ENCODE results near the gene ADAMTS7.
"Not testable (repeated sequence)": the region's sequence is repeated elsewhere in the genome, so short reads cannot be mapped to it uniquely, and the experiment has no call there.

Gene ADAMTS7

DNA sequence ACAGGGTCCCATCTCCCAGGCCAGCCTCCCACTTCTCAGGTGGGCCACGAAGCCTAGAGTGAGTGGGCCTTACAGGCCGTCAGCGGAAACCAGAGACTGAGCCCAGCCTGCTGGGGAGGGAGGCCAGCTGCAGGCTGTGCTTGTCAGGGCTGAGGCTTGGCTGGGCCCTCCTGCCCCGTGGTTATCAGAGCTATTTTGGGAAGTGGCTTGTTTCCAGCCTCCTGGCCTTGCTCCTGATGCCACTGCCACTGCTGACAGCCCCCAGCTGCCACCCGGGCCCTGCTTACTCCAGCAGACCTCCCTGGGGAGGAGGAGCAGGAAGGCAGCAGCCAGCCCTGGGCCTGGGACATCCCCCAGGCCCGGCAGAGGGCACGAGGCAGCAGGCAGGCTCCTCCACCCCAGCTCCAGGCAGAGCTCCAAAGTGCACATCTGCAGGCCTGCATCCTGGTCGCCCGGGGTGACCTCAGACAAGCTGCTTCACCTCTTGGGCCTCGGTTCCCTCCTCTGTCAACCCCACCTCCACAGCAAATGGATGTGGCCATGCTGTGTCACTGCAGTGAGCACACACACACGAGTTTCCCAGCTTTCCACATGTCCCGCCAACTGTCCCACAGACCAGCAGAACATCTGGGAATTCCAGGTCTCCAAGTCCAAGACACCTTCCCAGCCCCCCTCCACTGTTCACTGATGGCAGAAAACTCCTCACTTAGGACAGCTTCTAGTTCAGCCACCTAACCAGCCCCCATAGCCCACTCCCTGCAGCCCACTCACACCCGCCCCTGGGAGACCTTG lies 51.0 kb downstream of the ADAMTS7 start:
- WGBS, 2 experiments, result 90 to 93% methylated on average over 8 of the region's 13 CpGs
- not testable (repeated sequence) for H3K36me3 ChIP-seq (ENCODE audit: control insufficient read depth, insufficient read depth, low read length); H3K4me1 ChIP-seq (ENCODE audit: control insufficient read depth, insufficient read depth, low read length)

DNA sequence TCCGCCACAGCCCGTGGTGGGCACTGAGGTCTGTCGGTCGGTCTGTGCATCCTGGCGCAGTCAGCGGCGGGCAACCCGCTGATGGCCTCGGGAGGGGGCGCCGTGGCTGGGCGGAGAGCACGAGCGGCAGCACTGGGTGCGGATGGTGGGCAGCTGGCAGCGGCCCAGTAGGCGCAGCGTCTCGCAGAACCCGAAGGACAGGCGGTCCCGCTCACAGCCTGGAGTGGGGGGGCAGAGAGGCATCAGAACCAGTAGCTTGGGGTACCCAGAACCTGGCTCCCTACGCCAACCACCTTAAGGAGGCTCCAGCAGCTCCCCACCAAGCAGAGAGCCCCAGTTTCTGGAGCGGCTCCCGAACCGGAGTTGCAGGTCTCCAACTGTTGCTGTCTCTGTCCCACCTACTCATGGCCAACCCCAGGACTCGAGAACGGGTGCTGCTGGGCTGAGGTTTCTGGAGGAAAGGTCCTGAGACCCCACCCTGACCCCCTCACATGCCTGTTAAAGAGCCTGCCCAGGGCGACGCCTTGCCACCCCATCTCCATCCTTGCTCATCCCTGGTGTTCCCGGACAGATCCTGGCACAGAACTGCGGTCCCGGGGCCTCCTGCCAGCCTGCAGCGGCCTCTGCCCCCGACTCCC lies 51.8 kb downstream of the ADAMTS7 start:
- not testable (repeated sequence) for H3K27ac ChIP-seq (ENCODE audit: insufficient read depth, low read depth, low read length, poor library complexity, severe bottlenecking); H3K36me3 ChIP-seq (ENCODE audit: control insufficient read depth, insufficient read depth, low read length); H3K9me3 ChIP-seq (ENCODE audit: control insufficient read depth, low read length); H3K27me3 ChIP-seq (ENCODE audit: control insufficient read depth, insufficient read depth, low read length, poor library complexity, severe bottlenecking); H3K4me1 ChIP-seq (ENCODE audit: control insufficient read depth, insufficient read depth, low read length); H3K4me3 ChIP-seq (ENCODE audit: insufficient read depth, low read depth, low read length)
- 91 to 92% methylated on average over 35 of the region's 35 CpGs for WGBS, 2 experiments

More for the DNA sequence above, 51.0 kb downstream of the ADAMTS7 start:
- H3K9me3 ChIP-seq (ENCODE audit: control insufficient read depth, low read length); H3K4me3 ChIP-seq (ENCODE audit: insufficient read depth, low read depth, low read length); H3K27me3 ChIP-seq (ENCODE audit: control insufficient read depth, insufficient read depth, low read length, poor library complexity, severe bottlenecking); H3K27ac ChIP-seq (ENCODE audit: insufficient read depth, low read depth, low read length, poor library complexity, severe bottlenecking): not testable (repeated sequence)

DNA sequence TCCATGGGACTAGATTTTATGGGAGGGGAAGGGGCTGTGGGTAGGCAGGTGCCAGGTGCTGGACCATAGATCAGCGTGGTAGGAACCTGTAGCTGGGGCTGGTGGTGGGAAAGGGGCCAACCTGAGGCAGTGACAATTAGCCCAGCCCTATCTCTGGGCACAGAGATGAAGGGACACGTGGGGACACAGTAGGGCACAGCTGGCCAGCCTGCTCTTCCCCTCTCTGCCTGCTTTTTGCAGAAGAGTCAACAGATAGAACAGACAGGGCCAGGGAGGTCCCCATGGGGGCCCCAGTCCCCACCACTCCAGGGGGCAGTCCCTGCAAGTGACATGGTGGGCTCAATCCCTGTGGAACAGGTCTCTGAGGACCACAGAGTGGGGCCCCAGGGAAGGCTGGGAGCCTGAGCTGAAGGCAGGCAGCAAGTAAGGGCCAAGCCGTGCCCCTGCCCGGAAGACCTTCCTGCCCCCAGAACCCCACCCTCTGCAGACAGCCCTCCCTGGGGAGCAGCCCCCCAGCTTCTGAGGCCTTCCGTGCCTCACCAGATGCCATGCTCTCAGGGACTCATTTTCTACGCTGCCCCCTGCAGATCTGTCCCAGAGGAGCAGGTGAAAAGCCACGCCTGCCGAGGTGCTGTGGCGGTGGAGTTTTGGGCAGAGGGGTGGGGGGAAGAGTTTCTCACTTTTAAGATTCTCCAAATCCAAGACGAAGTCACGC lies 52.6 kb downstream of the ADAMTS7 start:
- not testable (repeated sequence) for H3K27ac ChIP-seq (ENCODE audit: insufficient read depth, low read depth, low read length, poor library complexity, severe bottlenecking); H3K9me3 ChIP-seq (ENCODE audit: control insufficient read depth, low read length)
- 85 to 92% methylated on average over 9 of the region's 11 CpGs for WGBS, 2 experiments

DNA sequence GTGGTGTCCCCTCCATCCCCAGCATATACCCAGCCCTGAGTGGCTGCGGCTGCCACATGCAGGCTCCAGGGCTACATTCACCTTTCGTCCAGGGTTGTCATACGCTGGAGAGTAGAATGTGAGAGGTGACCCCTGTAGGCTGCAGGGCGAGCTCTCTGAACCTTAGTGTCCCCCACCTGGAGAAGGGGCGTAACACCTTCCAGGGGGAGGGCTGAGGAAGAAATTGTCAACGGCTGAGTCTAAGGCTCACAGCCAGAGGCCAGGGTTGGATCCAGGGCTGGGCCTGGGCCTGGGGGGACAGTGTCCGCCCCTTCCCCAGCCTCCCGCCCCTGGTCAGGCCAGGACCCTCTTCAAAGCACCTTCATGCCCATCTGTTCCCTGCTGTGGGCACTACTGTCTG lies 53.2 kb downstream of the ADAMTS7 start:
- H3K4me3 ChIP-seq (ENCODE audit: insufficient read depth, low read depth, low read length); H3K4me1 ChIP-seq (ENCODE audit: control insufficient read depth, insufficient read depth, low read length); H3K9me3 ChIP-seq (ENCODE audit: control insufficient read depth, low read length); H3K27me3 ChIP-seq (ENCODE audit: control insufficient read depth, insufficient read depth, low read length, poor library complexity, severe bottlenecking); H3K36me3 ChIP-seq (ENCODE audit: control insufficient read depth, insufficient read depth, low read length); H3K27ac ChIP-seq (ENCODE audit: insufficient read depth, low read depth, low read length, poor library complexity, severe bottlenecking): not testable (repeated sequence)
- WGBS, 2 experiments, result 91 to 94% methylated on average over 8 of the region's 8 CpGs

More for the DNA sequence above, 52.6 kb downstream of the ADAMTS7 start:
- not testable (repeated sequence) for H3K27me3 ChIP-seq (ENCODE audit: control insufficient read depth, insufficient read depth, low read length, poor library complexity, severe bottlenecking); H3K36me3 ChIP-seq (ENCODE audit: control insufficient read depth, insufficient read depth, low read length); H3K4me3 ChIP-seq (ENCODE audit: insufficient read depth, low read depth, low read length); H3K4me1 ChIP-seq (ENCODE audit: control insufficient read depth, insufficient read depth, low read length)

DNA sequence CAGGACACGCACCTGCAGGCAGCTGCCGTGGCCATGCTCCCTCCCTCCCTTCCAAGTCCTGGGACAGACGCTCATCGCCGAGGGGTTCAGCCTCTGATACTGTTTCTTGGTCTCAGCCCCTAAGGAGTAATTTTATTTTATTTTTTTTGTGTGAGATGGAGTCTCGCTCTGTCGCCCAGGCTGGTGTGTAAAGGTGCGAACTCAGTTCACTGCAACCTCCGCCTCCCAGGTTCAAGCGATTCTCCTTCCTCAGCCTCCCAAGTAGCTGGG lies 53.7 kb downstream of the ADAMTS7 start:
- Histone ChIP-seq H3K9me3 (ENCODE audit: control insufficient read depth, low read length) (no peaks in the 10 kb centered on the region), H3K27me3 (ENCODE audit: control insufficient read depth, insufficient read depth, low read length, poor library complexity, severe bottlenecking) (no peaks in the 10 kb centered on the region), H3K4me3 (ENCODE audit: insufficient read depth, low read depth, low read length) (no peak overlapping the region), H3K36me3 (ENCODE audit: control insufficient read depth, insufficient read depth, low read length) (no peaks in the 10 kb centered on the region), H3K27ac (ENCODE audit: insufficient read depth, low read depth, low read length, poor library complexity, severe bottlenecking) (no peak overlapping the region), H3K4me1 (ENCODE audit: control insufficient read depth, insufficient read depth, low read length) (no peaks in the 10 kb centered on the region)
- 94 to 99% methylated on average over 9 to 10 of the region's 10 CpGs for WGBS, 2 experiments

DNA sequence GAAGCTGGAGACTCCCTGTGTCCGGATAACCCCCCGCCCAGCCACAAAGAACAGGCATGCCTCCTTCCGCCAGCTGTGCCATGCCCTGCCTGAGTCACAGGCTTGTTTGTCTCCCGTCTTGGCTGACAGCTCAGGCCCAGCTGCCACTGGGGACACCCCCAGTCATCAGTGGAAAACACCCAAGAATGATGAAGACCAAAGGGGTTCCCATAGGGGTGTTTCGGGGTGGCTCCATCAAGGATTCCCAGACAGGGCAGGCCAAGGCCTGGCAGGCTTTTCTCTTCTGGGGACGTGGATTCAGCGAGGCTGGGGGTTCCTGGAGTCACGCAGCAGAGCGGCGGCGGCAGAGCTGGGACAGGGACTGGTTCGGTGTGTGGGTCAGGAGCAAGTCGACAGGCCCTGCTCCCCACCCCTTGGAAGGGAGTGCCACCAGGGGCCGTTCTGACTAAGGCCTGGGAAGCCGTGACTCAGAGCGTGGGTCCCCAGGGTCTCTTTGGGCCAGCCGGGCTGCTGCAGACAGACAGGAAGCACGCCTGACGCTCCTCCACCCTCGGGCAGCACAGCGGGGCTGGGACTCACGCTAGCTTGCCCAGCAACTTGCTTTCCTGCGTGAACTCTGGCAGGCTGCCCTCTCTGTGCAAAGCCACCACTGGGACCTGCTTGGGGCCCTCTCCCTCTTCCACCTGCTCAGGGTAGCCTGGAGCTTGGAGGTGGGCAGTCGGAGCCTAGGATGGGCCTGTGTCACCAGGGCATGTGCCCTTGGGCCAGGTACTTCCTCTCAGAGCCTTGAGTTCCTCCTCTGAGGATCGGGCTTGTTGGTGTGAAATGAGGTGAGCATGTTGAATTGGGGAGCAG lies 54.3 kb downstream of the ADAMTS7 start:
- not testable (repeated sequence) for H3K27ac ChIP-seq (ENCODE audit: insufficient read depth, low read depth, low read length, poor library complexity, severe bottlenecking); H3K4me1 ChIP-seq (ENCODE audit: control insufficient read depth, insufficient read depth, low read length)
- 88 to 89% methylated on average over 23 to 24 of the region's 25 CpGs for WGBS, 2 experiments

DNA sequence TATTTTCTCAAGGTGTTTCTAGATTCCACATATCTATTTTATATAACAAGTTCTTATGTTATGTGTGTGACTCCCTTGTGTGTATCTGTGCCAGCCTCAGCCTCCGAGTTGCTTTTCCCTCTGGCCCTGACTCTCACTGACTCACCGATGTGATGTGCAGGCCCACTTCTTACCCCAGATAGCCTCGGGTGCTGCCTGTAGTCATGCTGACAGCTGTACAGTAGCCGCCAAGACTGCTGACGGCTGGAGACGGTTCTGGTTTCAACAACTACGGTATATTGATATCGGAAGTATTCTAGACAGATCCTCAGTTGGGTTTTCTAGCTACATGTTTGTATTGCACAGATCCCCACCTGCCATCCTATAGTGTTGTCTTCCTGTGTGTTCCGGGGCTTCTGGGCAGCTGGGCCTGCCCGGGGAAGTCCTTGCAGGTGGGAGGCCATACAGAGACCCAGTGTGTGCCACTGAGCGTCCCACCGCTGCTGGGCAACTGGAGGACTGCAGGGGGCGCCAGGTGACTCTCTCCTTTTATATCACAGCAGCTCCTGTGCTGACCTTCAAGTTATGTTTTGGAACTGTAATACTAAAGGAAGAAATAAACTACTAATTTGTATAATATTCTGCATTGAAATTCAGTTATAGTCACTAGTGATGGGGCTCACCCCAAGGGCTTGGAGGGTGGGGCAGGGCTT lies 55.2 kb downstream of the ADAMTS7 start:
- 68 to 70% methylated on average over 12 to 13 of the region's 13 CpGs for WGBS, 2 experiments
- H3K27me3 ChIP-seq (ENCODE audit: control insufficient read depth, insufficient read depth, low read length, poor library complexity, severe bottlenecking); H3K4me1 ChIP-seq (ENCODE audit: control insufficient read depth, insufficient read depth, low read length); H3K4me3 ChIP-seq (ENCODE audit: insufficient read depth, low read depth, low read length); H3K9me3 ChIP-seq (ENCODE audit: control insufficient read depth, low read length); H3K36me3 ChIP-seq (ENCODE audit: control insufficient read depth, insufficient read depth, low read length); H3K27ac ChIP-seq (ENCODE audit: insufficient read depth, low read depth, low read length, poor library complexity, severe bottlenecking): not testable (repeated sequence)

More for the DNA sequence above, 54.3 kb downstream of the ADAMTS7 start:
- H3K27me3 ChIP-seq (ENCODE audit: control insufficient read depth, insufficient read depth, low read length, poor library complexity, severe bottlenecking); H3K36me3 ChIP-seq (ENCODE audit: control insufficient read depth, insufficient read depth, low read length); H3K9me3 ChIP-seq (ENCODE audit: control insufficient read depth, low read length); H3K4me3 ChIP-seq (ENCODE audit: insufficient read depth, low read depth, low read length): not testable (repeated sequence)

DNA sequence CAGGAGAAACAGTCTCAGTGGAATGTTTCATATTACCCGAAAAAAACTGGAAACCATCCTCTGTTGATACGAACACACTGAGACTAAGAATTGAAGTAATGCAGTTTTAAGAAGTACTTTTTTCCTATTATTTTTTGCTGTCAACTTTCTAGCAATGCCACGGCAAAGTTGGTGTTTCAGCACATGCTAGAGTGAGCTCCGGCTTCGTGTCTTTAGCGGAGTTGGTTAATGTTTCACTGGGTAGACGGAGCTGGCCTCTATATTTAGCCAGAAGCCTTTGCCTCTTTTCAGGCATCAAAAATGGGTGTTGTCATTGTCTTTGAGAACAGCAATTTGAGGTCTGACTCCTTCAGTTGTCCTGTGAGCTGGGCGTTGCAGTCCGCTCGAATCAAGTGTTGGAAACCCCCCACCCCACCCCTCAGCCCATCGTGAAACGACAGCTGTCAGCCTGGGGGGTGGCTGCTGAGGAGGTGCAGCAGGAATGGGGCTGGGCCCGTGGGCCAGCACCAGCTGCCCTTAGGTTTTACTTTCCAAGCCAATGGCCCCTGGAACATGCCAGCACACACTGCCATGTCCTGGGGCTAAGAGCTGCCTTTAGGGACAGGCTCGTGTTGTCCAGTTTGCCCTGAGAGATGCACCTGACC lies 56.5 kb downstream of the ADAMTS7 start:
- H3K27ac ChIP-seq (ENCODE audit: insufficient read depth, low read depth, low read length, poor library complexity, severe bottlenecking); H3K4me1 ChIP-seq (ENCODE audit: control insufficient read depth, insufficient read depth, low read length); H3K9me3 ChIP-seq (ENCODE audit: control insufficient read depth, low read length); H3K4me3 ChIP-seq (ENCODE audit: insufficient read depth, low read depth, low read length); H3K36me3 ChIP-seq (ENCODE audit: control insufficient read depth, insufficient read depth, low read length); H3K27me3 ChIP-seq (ENCODE audit: control insufficient read depth, insufficient read depth, low read length, poor library complexity, severe bottlenecking): not testable (repeated sequence)
- WGBS, 2 experiments, result 85 to 89% methylated on average over 13 of the region's 14 CpGs

DNA sequence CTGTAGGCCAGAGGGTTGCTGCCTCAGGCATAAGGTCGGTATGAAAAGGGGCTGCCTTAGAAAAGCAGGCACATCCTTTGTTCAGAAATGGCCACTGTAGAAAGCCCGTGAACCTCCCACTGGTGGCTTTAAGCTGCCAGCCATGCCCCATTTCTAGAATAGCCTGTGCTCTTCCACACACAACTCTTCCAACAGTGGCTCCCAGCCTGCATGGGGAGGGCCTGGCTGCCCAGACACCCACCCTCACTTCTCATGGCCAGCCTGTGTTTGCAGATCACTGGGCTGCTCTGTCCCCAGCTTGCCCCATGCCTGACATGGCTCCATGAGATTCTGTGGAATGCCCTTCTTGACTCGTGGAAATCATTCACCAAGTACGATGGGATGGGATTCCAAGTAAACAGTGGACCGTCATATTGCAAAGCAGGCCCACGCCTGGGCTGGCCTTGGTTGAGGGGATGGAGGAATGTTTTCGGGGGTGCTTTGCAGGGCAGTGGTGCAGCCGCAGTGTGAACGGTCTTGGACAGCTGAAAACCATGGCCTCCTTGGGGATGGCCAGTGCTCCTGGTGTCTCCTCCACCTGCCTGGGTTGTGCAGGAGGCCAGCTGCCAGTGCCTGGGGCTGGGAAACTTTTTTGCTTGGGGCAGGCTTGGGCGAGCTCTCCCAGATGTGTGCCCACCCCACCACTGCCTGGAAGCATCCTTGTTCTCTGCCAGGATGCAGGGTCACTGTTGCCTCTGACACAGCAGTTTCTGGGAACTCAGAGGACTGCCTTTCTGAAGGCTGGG lies 57.3 kb downstream of the ADAMTS7 start:
- 94 to 95% methylated on average over 8 to 9 of the region's 10 CpGs for WGBS, 2 experiments
- not testable (repeated sequence) for H3K27me3 ChIP-seq (ENCODE audit: control insufficient read depth, insufficient read depth, low read length, poor library complexity, severe bottlenecking); H3K27ac ChIP-seq (ENCODE audit: insufficient read depth, low read depth, low read length, poor library complexity, severe bottlenecking); H3K36me3 ChIP-seq (ENCODE audit: control insufficient read depth, insufficient read depth, low read length); H3K4me1 ChIP-seq (ENCODE audit: control insufficient read depth, insufficient read depth, low read length); H3K9me3 ChIP-seq (ENCODE audit: control insufficient read depth, low read length); H3K4me3 ChIP-seq (ENCODE audit: insufficient read depth, low read depth, low read length)
